RWPE2 (cell line): ENCODE data around the gene IBTK.
"Not testable (repeated sequence)": the region's sequence is repeated elsewhere in the genome, so short reads cannot be mapped to it uniquely, and the experiment has no call there.

ENCODE experiments used
- ATAC-seq: fragments of 200-7000 bp; cut with Tn5 transposase; 3 replicates; pipeline ENCODE4 v1.9.1; 2021; ENCODE audit warnings: low read depth
- DNase-seq: peaks from one replicate; pipeline ENCODE4 v3.0.0-alpha.2; 2020; ENCODE audit warnings: low spot score
- H3K27ac ChIP-seq: fragments of 450-650 bp; 2 replicates; pipeline ENCODE4 v1.5.1; 2017; ENCODE audit warnings: mild to moderate bottlenecking; ENCODE audit not compliant: poor library complexity, severe bottlenecking
- H3K27me3 ChIP-seq: fragments of 250-450 bp; sonication (Bioruptor Pico); 2 replicates; pipeline ENCODE4 v1.5.1; 2021; ENCODE audit warnings: mild to moderate bottlenecking, moderate library complexity; ENCODE audit not compliant: insufficient read depth, poor library complexity, severe bottlenecking
- H3K36me3 ChIP-seq: fragments of 250-450 bp; sonication (Bioruptor Pico); 2 replicates; pipeline ENCODE4 v1.5.1; 2020; ENCODE audit warnings: low read depth, mild to moderate bottlenecking, moderate library complexity
- H3K4me1 ChIP-seq: fragments of 250-450 bp; sonication (Bioruptor Pico); 2 replicates; pipeline ENCODE4 v1.5.1; 2021; ENCODE audit warnings: mild to moderate bottlenecking, moderate library complexity; ENCODE audit not compliant: insufficient read depth, poor library complexity, severe bottlenecking
- H3K4me3 ChIP-seq: fragments of 250-450 bp; sonication (Bioruptor Pico); 2 replicates; pipeline ENCODE4 v1.5.1; 2021; ENCODE audit warnings: mild to moderate bottlenecking, moderate library complexity; ENCODE audit not compliant: severe bottlenecking
- H3K9me3 ChIP-seq: fragments of 250-450 bp; sonication (Bioruptor Pico); 2 replicates; pipeline ENCODE4 v1.5.1; 2021; ENCODE audit warnings: mild to moderate bottlenecking, moderate library complexity; ENCODE audit not compliant: severe bottlenecking
- TF ChIP-seq, protein P1 (sequence below): fragments of 450-650 bp; IDR thresholded peaks from one replicate; pipeline ENCODE4 v1.5.1; 2017; ENCODE audit warnings: mild to moderate bottlenecking, moderate library complexity; ENCODE audit not compliant: poor library complexity, severe bottlenecking

IBTK gene

DNA sequence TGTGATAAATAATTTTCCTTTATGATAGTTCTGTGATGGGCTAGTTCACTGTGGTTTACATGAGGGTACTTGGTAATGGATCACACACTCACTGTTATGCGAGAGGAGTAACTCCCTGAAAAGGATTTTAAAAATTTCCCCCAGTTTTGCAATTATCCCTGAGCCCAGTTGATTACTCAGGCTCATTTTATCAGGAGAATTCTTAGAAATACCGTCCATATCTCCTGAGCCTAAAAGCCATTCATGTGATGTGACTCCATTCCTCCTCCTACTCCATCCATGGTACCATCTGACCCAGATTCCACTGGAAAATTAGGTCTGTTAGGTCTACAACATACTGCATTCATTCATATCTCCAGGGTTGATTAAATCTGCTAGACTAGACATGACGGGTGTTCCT, 16.4 kb upstream of the IBTK start:
- Histone ChIP-seq H3K4me3 (no peak overlapping the region), H3K4me1 (peaks cover 12% of the 10 kb centered on the region), H3K27ac (no peak overlapping the region), H3K36me3 (no peaks in the 10 kb centered on the region), H3K9me3 (no peaks in the 10 kb centered on the region), H3K27me3 (no peaks in the 10 kb centered on the region)
- no peak for ATAC-seq
- TF ChIP-seq, protein P1, sequence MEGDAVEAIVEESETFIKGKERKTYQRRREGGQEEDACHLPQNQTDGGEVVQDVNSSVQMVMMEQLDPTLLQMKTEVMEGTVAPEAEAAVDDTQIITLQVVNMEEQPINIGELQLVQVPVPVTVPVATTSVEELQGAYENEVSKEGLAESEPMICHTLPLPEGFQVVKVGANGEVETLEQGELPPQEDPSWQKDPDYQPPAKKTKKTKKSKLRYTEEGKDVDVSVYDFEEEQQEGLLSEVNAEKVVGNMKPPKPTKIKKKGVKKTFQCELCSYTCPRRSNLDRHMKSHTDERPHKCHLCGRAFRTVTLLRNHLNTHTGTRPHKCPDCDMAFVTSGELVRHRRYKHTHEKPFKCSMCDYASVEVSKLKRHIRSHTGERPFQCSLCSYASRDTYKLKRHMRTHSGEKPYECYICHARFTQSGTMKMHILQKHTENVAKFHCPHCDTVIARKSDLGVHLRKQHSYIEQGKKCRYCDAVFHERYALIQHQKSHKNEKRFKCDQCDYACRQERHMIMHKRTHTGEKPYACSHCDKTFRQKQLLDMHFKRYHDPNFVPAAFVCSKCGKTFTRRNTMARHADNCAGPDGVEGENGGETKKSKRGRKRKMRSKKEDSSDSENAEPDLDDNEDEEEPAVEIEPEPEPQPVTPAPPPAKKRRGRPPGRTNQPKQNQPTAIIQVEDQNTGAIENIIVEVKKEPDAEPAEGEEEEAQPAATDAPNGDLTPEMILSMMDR: no peak
- no peak for DNase-seq

DNA sequence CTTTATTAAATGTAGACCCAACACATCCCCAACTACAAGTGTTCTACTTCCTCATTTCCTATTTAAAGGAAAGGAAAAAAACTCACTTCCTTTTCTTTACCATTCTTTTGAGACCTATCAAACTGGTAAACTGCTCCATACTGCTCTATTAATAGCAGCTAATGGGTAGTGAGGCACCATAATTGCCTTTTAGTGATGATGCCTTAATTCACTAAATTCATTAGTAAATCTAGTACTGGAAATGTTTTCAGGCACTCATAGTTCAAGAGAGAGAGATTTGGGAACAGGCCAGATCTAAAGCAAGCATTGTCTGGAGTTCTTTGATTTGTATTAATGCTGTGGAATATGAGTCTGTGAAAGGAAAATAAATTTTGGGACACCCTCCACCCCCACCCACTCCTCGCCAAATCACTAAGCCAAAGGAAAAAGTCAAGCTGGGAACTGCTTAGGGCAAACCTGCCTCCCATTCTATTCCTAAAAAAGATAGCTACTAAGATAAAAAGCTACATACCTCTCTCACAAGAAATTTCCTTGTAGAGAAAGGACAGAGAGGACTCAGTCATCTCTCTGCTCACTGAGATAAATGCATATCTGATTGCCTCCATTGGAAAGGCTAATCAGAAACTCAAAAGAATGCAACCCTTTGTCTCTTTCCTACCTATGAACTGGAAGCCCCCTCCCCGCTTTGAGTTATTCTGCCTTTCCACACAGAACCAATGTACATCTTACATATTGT, 13.6 kb upstream of the IBTK start:
- Histone ChIP-seq H3K9me3 (no peaks in the 10 kb centered on the region), H3K36me3 (no peaks in the 10 kb centered on the region), H3K27ac (peak overlapping the region; percentile 52), H3K4me3 (no peak overlapping the region), H3K4me1 (peaks cover 12% of the 10 kb centered on the region), H3K27me3 (no peaks in the 10 kb centered on the region)
- DNase-seq (no peak), ATAC-seq (no peak)
- TF ChIP-seq, protein P1: no peak

DNA sequence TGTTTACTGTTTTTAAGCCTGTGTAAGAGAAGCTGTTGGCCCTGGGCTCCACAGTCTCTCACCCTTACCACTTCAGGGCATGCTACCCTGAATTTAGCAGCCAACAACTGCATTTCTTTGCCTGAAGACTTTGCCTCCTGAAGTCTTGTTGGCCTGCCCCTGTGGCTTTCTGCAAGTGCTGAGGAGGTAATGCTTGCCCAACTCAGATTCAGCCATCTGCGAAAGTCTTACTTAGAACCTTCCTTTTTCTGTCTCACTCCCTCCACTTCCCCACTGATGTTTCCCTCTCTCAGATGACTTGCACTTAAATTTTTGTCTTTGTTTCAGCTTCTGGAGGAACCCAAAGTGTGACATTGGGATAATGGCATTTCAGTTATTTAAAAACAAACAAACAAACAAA, 11.8 kb upstream of the IBTK start:
- H3K27ac ChIP-seq: no peak overlapping the region
- no peaks in the 10 kb centered on the region for H3K9me3 ChIP-seq
- H3K4me1 ChIP-seq: peaks cover 12% of the 10 kb centered on the region
- DNase-seq (no peak), ATAC-seq (no peak)
- TF ChIP-seq, protein P1: no peak
- no peaks in the 10 kb centered on the region for H3K36me3 ChIP-seq
- H3K4me3 ChIP-seq: no peak overlapping the region
- no peaks in the 10 kb centered on the region for H3K27me3 ChIP-seq

DNA sequence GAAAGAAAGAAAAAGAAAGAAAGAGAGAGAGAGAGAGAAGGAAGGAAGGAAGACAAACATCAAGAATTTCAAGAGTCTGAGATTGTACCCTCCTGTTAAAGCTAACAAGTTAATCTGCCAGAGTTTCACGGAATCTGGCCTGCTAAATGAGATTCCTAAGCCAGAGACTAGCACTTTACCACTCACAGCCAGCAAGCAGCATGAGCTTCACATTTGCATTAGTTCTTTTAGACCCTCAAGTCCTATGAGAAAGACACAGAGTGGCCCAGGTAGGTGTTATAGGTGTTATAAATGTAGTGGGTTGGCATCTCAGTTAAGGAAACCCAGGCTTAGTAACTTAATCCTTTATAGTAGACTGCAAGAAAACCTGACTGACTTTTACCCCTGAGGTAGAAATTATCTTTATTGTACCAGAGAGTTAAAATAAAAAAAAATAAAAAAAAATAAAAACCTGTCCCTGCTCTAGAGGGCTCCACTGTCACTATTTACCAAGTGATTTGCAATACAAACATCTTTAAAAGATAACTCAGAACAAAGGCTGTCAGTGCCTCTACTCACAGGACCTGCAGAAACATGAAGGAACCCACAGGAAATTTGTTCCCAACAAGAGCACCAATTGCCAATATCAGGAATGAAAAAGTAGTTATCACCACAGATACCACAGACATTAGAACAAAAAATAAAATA, 9.7 kb upstream of the IBTK start:
- Histone ChIP-seq H3K4me3 (no peak overlapping the region), H3K36me3 (no peaks in the 10 kb centered on the region), H3K9me3 (no peaks in the 10 kb centered on the region), H3K27ac (no peak overlapping the region), H3K27me3 (no peaks in the 10 kb centered on the region), H3K4me1 (peaks cover 12% of the 10 kb centered on the region)
- no peak for ATAC-seq
- no peak for DNase-seq
- TF ChIP-seq, protein P1: peak; percentile 48

DNA sequence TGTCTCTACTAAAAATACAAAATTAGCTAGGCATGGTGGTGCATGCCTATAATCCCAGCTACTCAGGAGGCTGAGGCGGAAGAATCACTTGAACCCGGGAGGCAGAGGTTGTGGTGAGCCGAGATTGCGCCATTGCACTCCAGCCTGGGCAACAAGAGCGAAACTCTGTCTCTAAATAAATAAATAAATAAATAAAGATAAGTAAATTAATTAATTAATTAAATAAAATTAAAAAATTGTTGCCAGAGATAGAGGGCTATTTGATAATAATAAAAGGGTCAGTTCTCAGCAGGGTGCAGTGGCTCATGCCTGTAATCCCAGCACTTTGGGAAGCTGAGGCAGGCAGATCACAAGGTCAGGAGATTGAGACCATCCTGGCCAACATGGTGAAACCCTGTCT, 7.2 kb upstream of the IBTK start:
- not testable (repeated sequence) for H3K4me1 ChIP-seq, H3K9me3 ChIP-seq, H3K36me3 ChIP-seq, DNase-seq, ATAC-seq, H3K27ac ChIP-seq, H3K27me3 ChIP-seq, H3K4me3 ChIP-seq
